H1 (cell line): Measurements from ENCODE around the gene FNDC7.

ENCODE experiments used
- CREB1 ChIP-seq: IDR thresholded peaks from 2 replicates; pipeline ENCODE4 v1.6.1; 2012; ENCODE audit warnings: inconsistent platforms
- ZNF274 ChIP-seq: IDR thresholded peaks from 2 replicates; pipeline ENCODE4 v1.7.0; 2012; ENCODE audit warnings: low read length, borderline replicate concordance; ENCODE audit errors: extremely low read depth
- TF ChIP-seq, protein P1 (sequence below), 3 experiments: IDR thresholded peaks; 1 replicate in 2 of 3; 2 replicates in 1 of 3; pipeline versions ENCODE4 v1.5.1 to v1.6.1; 2011; ENCODE audit warnings: low read length in 3 of 3, mild to moderate bottlenecking in 3 of 3, inconsistent platforms in 2 of 3, low read depth in 1 of 3, moderate library complexity in 1 of 3; ENCODE audit not compliant: insufficient read depth in 1 of 3; ENCODE audit errors: control extremely low read depth in 1 of 3

DNA sequence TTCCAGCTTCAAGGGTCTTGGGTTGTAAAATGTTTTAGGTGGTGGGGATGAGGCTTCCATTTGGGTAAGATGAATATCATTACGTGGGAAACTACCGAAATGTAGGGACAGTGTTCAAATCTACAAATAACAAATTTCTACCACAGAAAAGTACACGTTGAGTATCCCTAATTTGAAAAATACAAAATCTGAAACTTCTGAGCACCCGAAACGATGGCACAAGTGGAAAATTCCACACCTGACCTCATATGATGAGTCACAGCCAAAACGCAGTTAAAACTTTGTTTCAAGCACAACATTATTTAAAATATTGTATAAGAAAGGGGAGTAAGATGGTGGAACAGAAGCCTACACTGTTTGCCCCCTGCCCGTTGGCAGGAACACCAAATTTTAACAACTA, 43.0 kb upstream of the FNDC7 start:
- TF ChIP-seq, protein P1, sequence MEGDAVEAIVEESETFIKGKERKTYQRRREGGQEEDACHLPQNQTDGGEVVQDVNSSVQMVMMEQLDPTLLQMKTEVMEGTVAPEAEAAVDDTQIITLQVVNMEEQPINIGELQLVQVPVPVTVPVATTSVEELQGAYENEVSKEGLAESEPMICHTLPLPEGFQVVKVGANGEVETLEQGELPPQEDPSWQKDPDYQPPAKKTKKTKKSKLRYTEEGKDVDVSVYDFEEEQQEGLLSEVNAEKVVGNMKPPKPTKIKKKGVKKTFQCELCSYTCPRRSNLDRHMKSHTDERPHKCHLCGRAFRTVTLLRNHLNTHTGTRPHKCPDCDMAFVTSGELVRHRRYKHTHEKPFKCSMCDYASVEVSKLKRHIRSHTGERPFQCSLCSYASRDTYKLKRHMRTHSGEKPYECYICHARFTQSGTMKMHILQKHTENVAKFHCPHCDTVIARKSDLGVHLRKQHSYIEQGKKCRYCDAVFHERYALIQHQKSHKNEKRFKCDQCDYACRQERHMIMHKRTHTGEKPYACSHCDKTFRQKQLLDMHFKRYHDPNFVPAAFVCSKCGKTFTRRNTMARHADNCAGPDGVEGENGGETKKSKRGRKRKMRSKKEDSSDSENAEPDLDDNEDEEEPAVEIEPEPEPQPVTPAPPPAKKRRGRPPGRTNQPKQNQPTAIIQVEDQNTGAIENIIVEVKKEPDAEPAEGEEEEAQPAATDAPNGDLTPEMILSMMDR (IDR thresholded peaks at IDR 0.05; ENCODE audit: control extremely low read depth in 1 of 3, insufficient read depth in 1 of 3, low read depth in 1 of 3, low read length in 3 of 3): no peak
- TF ChIP-seq ZNF274 (no peak), CREB1 (no peak)
